Dermis microvascular lymphatic vessel endothelial cell (primary cell): ENCODE data around the gene COL6A1. TPM values are rescaled to one million over a fixed set of nuclear protein-coding genes. Genes with fewer than 3 reads are reported as not detected.
"Not testable (repeated sequence)": the region's sequence is repeated elsewhere in the genome, so short reads cannot be mapped to it uniquely, and the experiment has no call there.

Experiments used
- DNase-seq, 2 donors: peaks; one replicate each; pipeline versions ENCODE4 v3.0.0 to v3.0.0-alpha.2; 2010; ENCODE audit warnings: low read depth in 2 of 2
- total RNA-seq: library from RNA; depleted of rRNA; stranded (reverse); fragments of >200 nt; gene quantifications from 2 replicates; pipeline ENCODE4 v1.2.1, GENCODE V29; 2014

The COL6A1 gene
- total RNA-seq, 1 donor from 2014 or later = 6.7 TPM

DNA sequence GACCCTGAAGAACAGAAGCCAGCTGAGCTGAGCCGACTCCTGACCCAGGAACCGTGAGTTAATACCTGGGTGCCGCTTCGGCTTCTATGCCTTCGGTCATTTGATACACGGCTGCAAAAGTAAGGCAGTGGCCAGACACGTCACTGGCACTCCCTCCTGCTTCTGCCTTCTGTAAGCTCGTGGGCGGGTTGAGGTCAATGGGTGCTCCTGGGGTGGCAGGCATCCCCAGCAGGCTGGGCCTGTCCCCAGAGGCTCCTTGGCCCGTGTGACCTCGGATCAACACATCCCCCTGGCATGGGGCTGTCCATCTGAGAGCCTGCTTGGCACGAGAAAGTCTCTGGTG lies 35.7 kb upstream of the COL6A1 start:
- no peak for DNase-seq

DNA sequence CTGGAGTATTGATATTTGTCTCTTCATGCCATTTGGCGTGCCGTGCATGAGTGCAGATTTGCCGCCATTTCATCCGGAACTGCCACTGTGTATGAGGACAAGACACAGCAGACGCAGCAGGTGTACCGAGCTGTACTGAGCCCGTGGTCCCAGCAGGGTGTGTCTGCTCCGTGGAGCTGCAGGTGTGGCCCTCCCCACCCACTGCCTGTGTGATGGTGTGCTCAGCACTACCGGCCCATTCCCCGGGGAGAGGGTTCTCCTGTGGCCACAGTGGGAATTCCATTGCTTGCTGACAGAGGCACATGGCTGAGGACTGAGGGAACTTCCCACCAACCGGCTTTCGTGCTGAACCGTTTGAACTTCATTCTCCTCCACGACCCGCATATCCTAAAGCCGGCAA lies 34.3 kb upstream of the COL6A1 start:
- DNase-seq = no peak

DNA sequence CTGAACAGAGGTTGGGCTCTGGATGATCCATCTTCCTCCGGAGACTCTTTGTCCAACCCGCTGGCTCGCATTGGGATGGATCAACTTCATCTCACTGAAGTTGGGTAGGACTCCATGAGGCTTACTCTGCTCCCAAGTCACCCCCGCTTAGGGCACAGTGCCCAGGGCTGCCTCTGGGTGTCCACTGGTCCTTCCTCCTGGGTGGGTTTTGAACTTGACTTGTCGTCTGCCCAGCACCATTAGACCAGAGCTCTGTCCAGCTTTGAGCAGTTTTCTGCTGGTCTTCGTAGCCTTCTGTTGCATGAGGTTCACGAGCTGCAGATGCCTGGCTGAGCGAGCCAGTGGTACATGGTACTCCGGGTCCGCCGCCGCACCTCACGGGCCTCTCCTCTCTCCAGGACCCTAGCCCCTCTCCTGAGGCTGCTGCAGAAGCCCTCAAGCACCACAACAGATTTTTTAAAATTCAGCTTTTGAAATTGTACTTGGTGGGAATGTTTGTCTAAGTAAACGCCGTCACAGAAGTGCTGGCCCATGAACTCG lies 33.8 kb upstream of the COL6A1 start:
- DNase-seq = no peak

GRCh38 chr21:45948576-45949141 lies 32.9 kb upstream of the COL6A1 start:
- DNase-seq = no peak

DNA sequence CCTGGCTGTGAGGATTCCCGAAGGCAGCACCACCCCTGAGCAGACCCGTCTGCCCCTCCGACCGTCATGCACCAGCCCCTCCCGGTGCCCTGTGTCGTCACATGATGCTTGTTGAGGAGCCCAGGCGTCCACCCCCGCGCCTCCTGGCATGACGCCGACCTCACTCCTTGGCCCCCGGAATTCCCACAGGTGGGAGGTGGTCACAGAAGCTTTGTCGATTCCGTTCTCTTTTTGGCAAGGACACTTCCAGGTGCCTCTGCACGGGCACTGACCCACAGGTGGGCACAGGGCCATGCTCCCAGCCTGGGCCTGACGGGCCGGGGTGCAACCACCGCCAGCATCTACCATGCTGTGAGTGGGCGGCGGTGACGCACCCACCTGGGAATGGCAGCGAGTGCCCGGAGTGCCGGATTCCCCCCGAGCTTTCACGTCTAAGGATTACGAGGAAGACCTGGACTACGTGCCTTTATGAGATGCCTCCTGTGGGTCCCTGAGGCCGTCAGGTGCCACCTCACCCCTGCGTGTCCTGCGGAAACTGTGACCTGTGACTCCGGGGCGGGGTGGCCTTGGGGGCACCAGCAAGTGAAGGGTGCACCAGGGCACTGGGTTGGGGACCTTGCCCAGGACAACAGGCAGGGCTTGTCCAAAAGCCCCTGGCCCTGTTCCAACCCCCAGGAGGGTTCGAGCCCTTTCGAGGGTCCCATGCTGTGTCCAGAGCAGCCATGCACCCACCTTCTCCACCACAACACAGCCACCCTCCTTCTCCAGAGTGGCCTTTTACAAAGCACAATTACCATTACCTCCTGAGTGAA lies 31.4 kb upstream of the COL6A1 start:
- no peak for DNase-seq

GRCh38 chr21:45950740-45951515 lies 30.6 kb upstream of the COL6A1 start:
- DNase-seq = no peak

DNA sequence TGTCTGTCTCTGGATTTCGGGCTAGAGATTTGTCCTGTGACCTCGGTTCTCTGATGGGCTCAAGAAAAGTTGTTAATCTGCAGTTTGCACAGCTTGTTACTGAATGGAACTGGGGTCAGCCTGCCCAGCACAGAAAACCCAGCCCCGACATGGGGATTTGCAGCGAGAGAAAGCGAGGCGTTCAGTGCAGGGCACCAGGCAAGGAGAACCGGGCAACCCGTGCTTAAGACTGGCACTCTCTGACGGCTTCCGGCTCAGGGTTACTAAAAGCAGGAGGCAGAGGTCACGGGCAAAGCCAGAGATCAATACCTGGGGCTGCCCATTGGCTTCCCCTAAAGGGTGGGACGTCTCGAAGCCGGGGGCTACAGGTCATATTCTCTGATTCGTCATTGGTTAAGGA lies 29.9 kb upstream of the COL6A1 start:
- no peak for DNase-seq

DNA sequence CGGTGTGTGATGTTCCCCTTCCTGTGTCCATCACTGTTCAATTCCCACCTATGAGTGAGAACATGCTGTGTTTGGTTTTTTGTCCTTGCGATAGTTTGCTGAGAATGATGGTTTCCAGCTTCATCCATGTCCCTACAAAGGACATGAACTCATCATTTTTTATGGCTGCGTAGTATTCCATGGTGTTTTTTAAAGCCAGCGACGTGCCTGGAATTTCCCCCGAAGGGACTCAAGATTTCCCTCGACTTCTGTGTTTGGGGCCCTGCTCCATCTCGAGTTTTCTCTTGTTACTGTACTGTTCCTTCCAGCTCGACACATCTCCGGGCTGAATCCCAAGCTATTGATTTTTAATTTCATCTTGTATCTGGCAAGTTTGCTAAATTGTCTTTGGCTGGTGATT lies 29.0 kb upstream of the COL6A1 start:
- DNase-seq = not testable (repeated sequence)

DNA sequence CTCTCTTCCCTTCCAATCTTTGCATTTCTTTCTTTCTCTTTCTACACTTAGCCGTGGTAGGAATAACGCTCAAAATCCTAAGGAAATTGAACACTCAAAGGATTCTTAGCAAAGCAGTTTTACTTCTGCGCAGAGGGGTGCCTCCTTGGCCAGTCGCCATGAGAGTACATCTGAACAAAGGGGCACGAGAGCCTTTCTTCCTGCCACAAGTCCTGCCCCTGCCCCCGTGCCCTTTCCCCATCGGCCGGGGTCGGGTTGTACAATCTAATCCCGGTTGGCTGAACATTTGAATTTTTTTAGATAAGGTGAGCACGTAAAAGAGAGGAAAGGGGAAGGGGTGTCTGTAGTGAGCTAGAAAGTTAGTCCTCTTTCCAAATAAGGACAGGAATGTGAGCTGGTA lies 28.6 kb upstream of the COL6A1 start:
- no peak for DNase-seq

GRCh38 chr21:45954261-45954660 lies 27.3 kb upstream of the COL6A1 start:
- no peak for DNase-seq

DNA sequence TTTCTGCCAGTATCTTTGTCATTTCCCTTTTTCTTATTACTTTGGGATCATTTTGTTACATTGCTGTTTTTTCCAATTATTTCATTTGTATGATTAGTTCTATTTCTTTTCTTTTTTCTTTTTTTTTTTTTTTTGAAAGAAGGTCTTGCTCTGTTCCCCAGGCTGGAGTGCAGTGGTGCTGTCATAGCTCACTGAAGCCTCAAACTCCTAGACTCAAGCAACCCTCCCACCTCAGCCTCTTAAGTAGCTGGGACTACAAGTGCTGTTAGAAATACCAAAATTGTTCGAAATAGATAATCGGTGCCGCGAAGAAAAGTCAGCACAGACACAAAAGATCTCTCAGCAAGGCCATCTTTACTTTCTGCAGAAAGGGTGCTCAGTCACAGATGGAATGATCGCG lies 26.6 kb upstream of the COL6A1 start:
- no peak for DNase-seq

DNA sequence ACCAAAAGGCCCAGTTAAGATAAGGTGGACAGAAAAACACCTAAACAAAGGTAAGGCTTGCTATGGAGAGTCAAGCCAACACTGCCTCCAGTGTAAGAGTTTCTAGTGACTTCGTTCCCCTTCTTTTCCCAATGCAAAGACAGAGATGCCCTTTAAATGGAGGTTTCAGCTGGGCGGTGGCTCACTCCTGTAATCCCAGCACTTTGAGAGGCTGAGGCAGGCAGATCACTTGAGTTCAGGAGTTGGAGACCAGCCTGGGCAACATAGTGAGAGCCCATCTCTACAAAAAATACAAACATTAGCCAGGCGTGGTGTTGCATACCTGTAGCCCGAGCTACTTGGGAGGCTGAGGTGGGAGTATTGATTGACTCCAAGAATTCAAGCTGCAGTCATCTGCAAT lies 24.0 kb upstream of the COL6A1 start:
- DNase-seq = no peak

- no peak for DNase-seq
Observed at GRCh38 chr21:45957981-45958600, 23.5 kb upstream of the COL6A1 start.

DNA sequence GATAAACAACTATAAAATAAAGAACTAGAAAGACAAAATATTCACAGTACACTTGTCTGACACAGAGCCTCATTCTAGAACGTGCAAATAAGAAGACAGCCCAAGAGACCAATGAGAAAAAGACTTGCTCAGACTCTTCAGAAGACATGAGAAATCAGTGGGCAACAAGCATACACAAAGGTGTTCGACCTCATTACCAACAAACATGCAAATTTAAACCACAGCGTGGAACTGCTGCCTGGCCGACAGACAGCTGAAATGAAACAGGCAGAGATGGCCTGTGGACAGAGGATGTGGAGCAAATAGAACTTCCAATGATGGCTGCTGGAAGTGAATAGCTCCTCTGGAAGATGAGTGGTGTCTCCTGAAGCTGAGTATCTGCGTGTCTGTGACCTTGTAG lies 22.4 kb upstream of the COL6A1 start:
- DNase-seq = no peak

DNA sequence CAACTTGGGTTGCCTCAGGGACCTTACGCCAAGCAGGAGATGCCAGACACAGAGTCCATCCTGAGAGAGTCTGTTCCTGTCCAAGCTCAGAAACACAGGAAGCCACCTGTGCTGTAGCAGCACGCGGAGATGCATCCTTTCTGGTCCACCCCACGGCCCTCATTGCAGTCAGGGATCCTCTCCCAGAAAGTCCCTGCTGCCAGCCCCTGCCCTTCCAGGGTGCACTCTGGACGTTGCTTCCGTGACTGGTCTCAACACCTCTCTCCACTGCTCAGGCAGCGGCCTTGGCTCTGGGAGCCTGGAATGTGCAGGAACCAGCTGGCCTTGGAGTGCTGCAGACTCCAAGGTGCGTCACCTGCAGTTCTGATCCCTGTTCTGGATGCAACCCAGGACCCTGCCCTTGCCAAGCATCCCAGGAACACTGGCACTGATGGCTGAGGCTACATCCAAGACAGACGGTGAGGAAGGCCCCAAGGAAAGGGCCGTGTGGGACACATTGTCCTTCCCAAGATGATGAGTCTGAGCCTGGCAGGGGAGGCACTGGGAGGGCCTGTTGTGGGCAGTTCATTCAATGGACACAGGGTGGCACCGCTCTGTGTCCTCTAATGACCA lies 21.7 kb upstream of the COL6A1 start:
- DNase-seq = no peak

GRCh38 chr21:45961408-45961807 lies 20.2 kb upstream of the COL6A1 start:
- not testable (repeated sequence) for DNase-seq

DNA sequence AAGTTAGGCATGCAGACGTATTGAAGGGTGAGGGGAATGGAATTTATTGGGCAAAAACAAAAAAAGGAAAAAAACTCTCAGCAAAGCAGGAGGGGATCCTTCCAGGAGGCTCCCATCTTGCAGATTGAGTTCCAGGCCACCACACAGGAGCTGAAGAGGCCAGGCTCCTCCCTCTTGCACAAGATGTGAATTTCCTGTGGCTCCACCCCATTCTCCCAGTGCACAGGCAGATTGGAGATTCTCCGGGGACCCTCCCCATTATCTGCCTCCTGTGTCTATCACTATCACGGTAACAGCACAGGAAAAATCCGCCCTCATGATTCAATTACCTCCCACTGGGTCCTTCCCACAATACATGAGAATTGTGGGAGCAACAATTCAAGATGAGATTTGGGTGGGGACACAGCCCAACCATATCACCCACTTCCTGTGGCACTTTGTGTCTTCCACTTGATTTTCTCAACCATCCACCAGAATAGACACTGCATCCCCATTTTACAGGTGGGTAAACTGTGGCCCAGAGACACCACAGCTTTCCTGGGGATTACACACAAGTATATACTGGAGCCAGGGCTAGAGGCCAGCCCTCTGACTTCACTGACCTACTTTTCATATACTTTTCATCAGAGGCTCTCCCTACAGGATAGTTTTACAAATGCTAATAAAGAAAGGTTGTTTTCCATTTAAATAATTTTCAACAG lies 18.9 kb upstream of the COL6A1 start:
- DNase-seq = no peak

DNA sequence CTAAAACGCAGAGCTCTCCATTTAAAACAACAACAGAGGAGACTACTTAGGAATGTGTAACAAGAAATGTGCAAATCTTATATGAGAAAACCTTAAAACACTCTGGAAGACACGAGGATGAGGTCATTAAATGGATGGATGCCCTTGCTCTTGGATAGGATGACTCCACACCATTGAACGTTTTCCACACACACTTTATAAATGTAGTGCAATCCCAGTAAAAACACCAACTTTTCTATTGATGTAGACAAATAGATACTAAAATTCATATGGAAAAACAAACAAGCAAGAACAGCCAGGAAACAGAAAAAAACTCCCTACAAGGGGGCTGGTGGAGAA lies 18.4 kb upstream of the COL6A1 start:
- DNase-seq = no peak

DNA sequence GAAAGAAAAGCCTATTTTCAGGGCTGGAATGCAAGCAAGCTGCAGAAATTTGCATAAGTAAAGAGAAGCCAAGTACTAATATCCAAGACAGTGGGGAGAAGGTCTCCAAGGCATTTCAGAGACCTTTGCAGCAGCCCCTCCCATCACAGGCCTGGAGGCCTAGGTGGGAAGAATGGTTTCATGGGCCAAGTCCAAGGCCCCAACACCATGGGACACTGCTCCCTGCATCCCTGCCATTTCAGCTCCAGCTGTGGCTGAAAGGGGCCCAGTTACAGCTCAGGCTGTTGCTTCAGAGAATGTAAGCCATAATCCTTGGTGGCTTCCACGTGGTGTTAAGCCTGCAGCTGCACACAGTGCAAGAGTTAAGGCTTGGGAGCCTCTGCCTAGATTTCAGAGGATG lies 16.9 kb upstream of the COL6A1 start:
- no peak for DNase-seq

DNA sequence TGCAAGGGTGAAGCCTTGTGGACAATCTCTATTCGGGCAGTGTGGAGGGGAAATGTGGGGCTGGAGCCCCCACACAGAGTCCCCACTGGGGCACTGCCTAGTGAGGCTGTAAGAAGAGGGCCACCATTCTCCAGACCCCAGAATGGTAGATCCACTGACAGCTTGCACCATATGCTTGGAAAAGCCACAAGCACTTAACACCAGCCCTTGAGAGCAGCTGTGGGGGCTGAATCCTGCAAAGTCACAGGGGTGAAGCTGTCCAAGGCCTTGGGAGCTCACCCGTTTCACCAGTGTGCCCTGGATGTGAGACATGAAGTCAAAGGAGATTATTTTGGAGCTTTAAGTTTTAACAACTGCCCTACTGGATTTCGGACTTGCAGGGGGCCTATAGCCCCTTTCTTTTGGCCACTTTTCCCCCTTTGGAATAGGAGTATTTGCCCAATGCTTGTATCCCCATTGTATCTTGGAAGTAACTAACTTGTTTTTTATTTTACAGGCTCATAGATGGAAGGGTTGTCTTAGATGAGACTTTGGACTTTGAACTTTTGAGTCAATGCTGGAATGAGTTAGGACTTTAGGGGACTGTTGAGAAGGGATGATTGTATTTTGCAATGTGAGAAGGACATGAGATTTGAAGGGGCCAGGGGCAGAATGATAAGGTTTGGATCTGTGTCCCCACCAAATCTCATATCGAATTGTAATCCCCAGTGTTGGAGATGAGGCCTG lies 16.3 kb upstream of the COL6A1 start:
- DNase-seq = no peak
